Left lung (tissue), 10 donors: ENCODE data around the gene PHF2. TPM values are rescaled to one million over a fixed set of nuclear protein-coding genes. Genes with fewer than 3 reads are reported as not detected.
A peak's percentile ranks its signal among the peaks of the same experiment; 100 is the strongest.

Experiments used
- ATAC-seq: fragments of 200-7000 bp; cut with Tn5 transposase; one replicate; pipeline ENCODE4 v1.9.1; 2020; ENCODE audit warnings: moderate library complexity
- DNase-seq, 4 donors: peaks; one replicate each; pipeline ENCODE4 v3.0.0-alpha.2; 2013 to 2020
- H3K27ac ChIP-seq, 2 donors: fragments of 200-600 bp; sonication (generic) in 1 of 2; one replicate each; pipeline versions ENCODE4 v1.5.0 to v1.8.0; 2020 to 2021
- H3K27me3 ChIP-seq, 2 donors: fragments of 200-600 bp; sonication (generic) in 1 of 2; one replicate each; pipeline versions ENCODE4 v1.5.0 to v1.8.0; 2020 to 2021
- H3K36me3 ChIP-seq, 2 donors: fragments of 200-600 bp; sonication (generic) in 1 of 2; one replicate each; pipeline versions ENCODE4 v1.5.0 to v1.8.0; 2020 to 2021
- H3K4me1 ChIP-seq, 2 donors: fragments of 200-600 bp; one replicate each; pipeline ENCODE4 v1.8.0; 2021
- H3K4me3 ChIP-seq, 2 donors: fragments of 200-600 bp; sonication (generic) in 1 of 2; one replicate each; pipeline versions ENCODE4 v1.5.0 to v1.8.0; 2020 to 2021; ENCODE audit warnings: mild to moderate bottlenecking in 1 of 2
- H3K9me3 ChIP-seq, 2 donors: fragments of 200-600 bp; sonication (generic) in 1 of 2; one replicate each; pipeline versions ENCODE4 v1.5.0 to v1.8.0; 2020 to 2021
- CTCF ChIP-seq, 2 donors: fragments of 200-600 bp; sonication (generic) in 1 of 2; IDR thresholded peaks; one replicate each; pipeline versions ENCODE4 v1.5.0 to v1.8.0; 2021; ENCODE audit warnings: antibody characterized with exemption in 2 of 2
- intact Hi-C, 2 donors: fragments of 100-400 bp; cut with DNase I; formaldehyde crosslinking; loops; one replicate each; pipeline versions ENCODE4 v1.11.2 to v1.14.2; 2022
- polyA plus RNA-seq, 6 donors: library from polyadenylated mRNA; unstranded; fragments of 120-200 nt; gene quantifications; one replicate each; pipeline ENCODE4 v1.2.1, GENCODE V29; 2013; ENCODE audit not compliant: insufficient read length in 6 of 6
- total RNA-seq, 2 donors: library from RNA; stranded (reverse); fragmentation: NEBNext Ultra II Directional; extraction: Animal tissue kit (Norgen Biotek cat#: 25700); gene quantifications; one replicate each; pipeline ENCODE4 v1.2.1, GENCODE V29; 2021
- donor health status: DM: no; HTN: yes; CAD: no.
- donor health status: DM: no; HTN: no; CAD: no.

Gene PHF2
- total and polyA plus RNA-seq, 8 donors: 29.1 to 53.7 (median 42.3) TPM

DNA sequence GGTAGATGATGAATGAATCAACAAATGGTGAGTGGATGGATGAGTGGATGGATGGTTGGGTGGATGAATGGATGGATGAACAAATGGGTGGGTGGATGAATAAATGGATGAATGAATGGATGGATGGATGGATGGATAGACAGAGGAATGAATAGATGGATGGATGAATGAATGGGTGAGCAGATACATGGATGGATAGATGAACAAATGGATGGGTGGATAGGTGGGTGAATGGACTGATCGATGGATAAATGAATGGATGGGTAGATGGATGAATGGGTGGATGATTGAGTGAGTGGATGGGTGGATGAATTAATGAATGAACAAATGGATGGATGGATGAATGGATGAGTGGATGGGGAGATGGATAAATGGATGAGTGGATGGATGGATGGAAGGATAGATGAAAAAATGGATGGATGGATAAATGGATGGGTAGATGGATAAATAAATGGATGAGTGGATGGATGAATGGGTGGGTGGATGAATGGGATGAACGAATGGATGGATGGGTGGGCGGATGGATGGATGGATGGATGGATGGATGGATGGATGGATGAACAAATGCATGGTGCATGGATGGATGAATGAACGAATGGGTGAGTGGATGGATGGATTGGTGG lies 85.7 kb downstream of the PHF2 start:
- ATAC-seq (no peak), DNase-seq (no peak)
- Histone ChIP-seq H3K9me3 (no peaks in the 10 kb centered on the region), H3K36me3 (peaks cover 0 to 87% of the 10 kb centered on the region in 2 donors), H3K4me1 (no peaks in the 10 kb centered on the region), H3K27me3 (no peaks in the 10 kb centered on the region), H3K27ac (no peak overlapping the region), H3K4me3 (no peak overlapping the region)
- intact Hi-C loops: no loop called here
- TF ChIP-seq CTCF (IDR thresholded peaks at IDR 0.05): no peak

- intact Hi-C loops: no loop called here
- ATAC-seq: no peak
- Histone ChIP-seq H3K9me3 (no peaks in the 10 kb centered on the region), H3K27ac (no peak overlapping the region), H3K4me1 (no peaks in the 10 kb centered on the region), H3K27me3 (no peaks in the 10 kb centered on the region), H3K36me3 (peaks cover 0 to 85% of the 10 kb centered on the region in 2 donors), H3K4me3 (no peak overlapping the region)
- DNase-seq: peak in 1 of 4 donors; percentile 12
- no peak for TF ChIP-seq CTCF (IDR thresholded peaks at IDR 0.05)
These were observed 86.7 kb downstream of the PHF2 start for GRCh38 chr9:93662952-93663572.

GRCh38 chr9:93663877-93664548 lies 87.6 kb downstream of the PHF2 start:
- Histone ChIP-seq H3K36me3 (peaks cover 0 to 84% of the 10 kb centered on the region in 2 donors), H3K9me3 (no peaks in the 10 kb centered on the region), H3K27me3 (no peaks in the 10 kb centered on the region), H3K4me1 (no peaks in the 10 kb centered on the region), H3K27ac (no peak overlapping the region), H3K4me3 (no peak overlapping the region)
- no peak for TF ChIP-seq CTCF (IDR thresholded peaks at IDR 0.05)
- intact Hi-C loops: no loop called here
- ATAC-seq (no peak), DNase-seq (peak in 1 of 4 donors; percentile 60)

GRCh38 chr9:93664549-93665120 lies 88.3 kb downstream of the PHF2 start:
- Histone ChIP-seq H3K4me3 (no peak overlapping the region), H3K4me1 (no peaks in the 10 kb centered on the region), H3K36me3 (peaks cover 0 to 84% of the 10 kb centered on the region in 2 donors), H3K27me3 (no peaks in the 10 kb centered on the region), H3K9me3 (no peaks in the 10 kb centered on the region), H3K27ac (no peak overlapping the region)
- DNase-seq (peak in 1 of 4 donors; percentile 52), ATAC-seq (no peak)
- intact Hi-C loops: no loop called here
- no peak for TF ChIP-seq CTCF (IDR thresholded peaks at IDR 0.05)

GRCh38 chr9:93665128-93665636 lies 88.8 kb downstream of the PHF2 start:
- peaks cover 0 to 80% of the 10 kb centered on the region in 2 donors for H3K36me3 ChIP-seq
- H3K27me3 ChIP-seq: no peaks in the 10 kb centered on the region
- TF ChIP-seq CTCF (IDR thresholded peaks at IDR 0.05): no peak
- no peaks in the 10 kb centered on the region for H3K9me3 ChIP-seq
- intact Hi-C loops: no loop called here
- H3K4me3 ChIP-seq: no peak overlapping the region
- DNase-seq (peak in 1 of 4 donors; percentile 26), ATAC-seq (no peak)
- H3K27ac ChIP-seq: no peak overlapping the region
- H3K4me1 ChIP-seq: no peaks in the 10 kb centered on the region
